GM19043 (cell line): ENCODE data around the gene CSNK2A1.

Experiments
- ATAC-seq: cut with Tn5 transposase; IDR thresholded peaks from one replicate; pipeline ENCODE4 v1.9.1; 2021; ENCODE audit warnings: low read depth; ENCODE audit not compliant: unreplicated experiment

CSNK2A1 gene

GRCh38 chr20:568097-568652 is 24.6 kb upstream of the CSNK2A1 start:
- ATAC-seq: no peak

GRCh38 chr20:564192-564591 is 20.6 kb upstream of the CSNK2A1 start:
- ATAC-seq: no peak

GRCh38 chr20:563187-563586 is 19.6 kb upstream of the CSNK2A1 start:
- no peak for ATAC-seq

GRCh38 chr20:562232-562897 is 18.8 kb upstream of the CSNK2A1 start:
- no peak for ATAC-seq

- ATAC-seq: no peak
Measured at GRCh38 chr20:561437-562231, 18.0 kb upstream of the CSNK2A1 start.

GRCh38 chr20:560680-561079 is 17.1 kb upstream of the CSNK2A1 start:
- no peak for ATAC-seq

- no peak for ATAC-seq
Measured at GRCh38 chr20:558117-558516, 14.5 kb upstream of the CSNK2A1 start.

GRCh38 chr20:556984-557383 is 13.4 kb upstream of the CSNK2A1 start:
- no peak for ATAC-seq

GRCh38 chr20:555976-556385 is 12.4 kb upstream of the CSNK2A1 start:
- ATAC-seq: no peak

- ATAC-seq: no peak
Measured at GRCh38 chr20:550611-551010, 7.0 kb upstream of the CSNK2A1 start.

- no peak for ATAC-seq
Measured at GRCh38 chr20:549722-550496, 6.3 kb upstream of the CSNK2A1 start.

GRCh38 chr20:548906-549305 is 5.3 kb upstream of the CSNK2A1 start:
- ATAC-seq: no peak

GRCh38 chr20:547394-547793 is 3.8 kb upstream of the CSNK2A1 start:
- no peak for ATAC-seq

GRCh38 chr20:546353-546752 is 2.8 kb upstream of the CSNK2A1 start:
- ATAC-seq: no peak

- ATAC-seq: no peak
Measured at GRCh38 chr20:544153-544725, 649 bp upstream of the CSNK2A1 start.

- ATAC-seq: peak; percentile 15
Measured at GRCh38 chr20:542777-543368, 717 bp downstream of the CSNK2A1 start.

GRCh38 chr20:540391-541201 is 3.0 kb downstream of the CSNK2A1 start:
- ATAC-seq: no peak

GRCh38 chr20:539848-540247 is 3.7 kb downstream of the CSNK2A1 start:
- ATAC-seq: no peak

GRCh38 chr20:539191-539590 is 4.4 kb downstream of the CSNK2A1 start:
- ATAC-seq: no peak

GRCh38 chr20:537983-538382 is 5.6 kb downstream of the CSNK2A1 start:
- no peak for ATAC-seq
